Nucleus accumbens (tissue), 56 donors: ENCODE data around the gene GBA3.

Source experiments
- DNase-seq, 56 donors: peaks; one replicate each; lab custom pipeline; 2025; lab: John Stamatoyannopoulos, UW

The GBA3 gene

GRCh38 chr4:22692736-22693135 is at the start of gene GBA3:
TSS of gene GBA3 (plus strand) at chr4:22692937.
- DNase-seq: no peak

DNA sequence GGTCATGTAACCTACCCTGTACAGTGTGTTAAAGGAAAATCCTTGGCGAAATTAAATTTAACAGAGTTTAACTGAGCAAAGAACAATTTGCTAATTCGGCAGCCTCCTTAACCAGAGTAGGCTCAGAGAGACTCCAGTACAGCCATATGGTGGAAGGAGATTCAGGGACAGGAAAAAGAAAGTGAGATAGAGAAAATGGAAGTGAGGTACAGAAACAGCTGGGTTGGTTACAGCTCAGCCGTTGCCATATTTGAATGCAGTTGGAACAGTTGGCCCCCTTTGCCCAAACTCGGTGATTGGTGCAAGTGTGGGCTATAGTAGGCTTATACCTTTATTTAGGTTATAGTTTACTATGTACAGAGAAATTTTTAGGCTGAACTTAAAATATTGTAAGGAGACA is 48.8 kb upstream of the GBA3 start:
- DNase-seq: no peak

DNA sequence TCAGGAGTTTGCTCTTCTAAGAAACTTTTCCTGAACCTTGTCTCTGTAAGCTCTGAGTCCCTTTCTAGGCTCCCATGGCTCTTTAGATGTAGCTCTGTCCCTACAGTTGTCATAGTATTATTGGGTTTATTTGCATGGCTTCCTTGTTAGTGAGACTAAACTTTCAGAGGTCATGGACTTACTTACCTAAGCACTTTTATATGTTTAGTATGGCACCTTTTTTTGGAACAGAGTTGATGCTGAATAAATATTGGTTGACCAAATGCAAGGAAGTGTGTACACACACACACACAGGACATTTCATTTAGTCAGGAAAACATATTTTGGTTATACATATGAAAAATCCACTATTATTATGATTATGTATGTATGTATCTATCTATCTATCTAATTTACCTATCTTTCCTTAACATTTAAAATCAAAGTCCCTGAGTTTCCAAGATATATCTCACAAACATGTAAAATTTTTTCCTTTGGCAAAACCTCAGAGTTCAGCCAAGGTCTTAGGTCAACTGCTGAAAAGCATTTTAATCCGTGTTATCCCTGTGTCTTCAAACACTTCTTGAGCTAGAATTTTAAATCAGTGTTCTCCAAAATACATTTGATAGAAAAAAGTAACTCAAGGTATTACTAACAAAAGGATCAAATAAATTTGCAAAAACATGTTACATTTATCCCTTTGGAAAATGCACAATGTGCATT is 47.1 kb upstream of the GBA3 start:
- DNase-seq: no peak

DNA sequence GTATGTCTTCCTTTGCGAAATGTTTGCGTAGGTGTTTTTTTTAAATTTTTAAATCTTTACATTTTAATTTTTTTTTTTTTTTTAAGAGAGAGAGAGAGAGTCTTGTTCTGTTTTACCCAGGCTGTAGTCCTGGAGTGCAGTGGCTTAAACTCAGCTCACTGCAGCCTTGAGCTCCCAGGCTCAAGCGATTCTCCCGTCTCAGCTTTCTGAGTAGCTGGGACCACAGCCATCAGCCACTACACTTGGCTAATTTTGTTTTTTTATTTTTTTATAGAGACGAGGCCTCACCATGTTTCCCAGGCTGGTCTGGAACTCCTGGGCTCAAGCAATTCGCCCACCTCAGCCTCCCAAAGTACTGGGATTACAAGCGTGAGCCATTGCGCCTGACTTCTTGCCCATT is 43.7 kb upstream of the GBA3 start:
- DNase-seq: no peak

GRCh38 chr4:22650771-22651170 is 42.0 kb upstream of the GBA3 start:
- DNase-seq: no peak

GRCh38 chr4:22653752-22654151 is 39.0 kb upstream of the GBA3 start:
- DNase-seq: no peak

DNA sequence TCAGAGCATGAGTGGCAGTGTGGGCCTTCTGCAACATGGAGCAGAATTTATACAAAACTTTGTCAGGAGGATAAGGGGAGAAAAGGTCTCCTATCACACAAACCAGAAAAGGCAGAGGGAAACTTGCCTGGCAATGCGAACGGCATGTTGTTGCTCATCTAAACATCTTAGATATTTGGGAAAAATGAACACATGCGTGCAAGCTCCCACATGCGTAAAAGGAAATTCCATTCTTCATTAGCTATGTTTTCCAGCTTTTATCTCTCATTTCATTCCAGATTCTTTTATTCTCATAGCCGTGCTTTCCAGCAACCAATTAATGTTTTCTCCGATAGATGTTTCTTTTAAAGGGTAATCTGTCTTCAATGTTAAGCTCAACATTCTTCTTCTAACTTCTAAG is 31.3 kb upstream of the GBA3 start:
- no peak for DNase-seq

GRCh38 chr4:22667332-22667940 is 25.3 kb upstream of the GBA3 start:
- DNase-seq: no peak

GRCh38 chr4:22668301-22668700 is 24.4 kb upstream of the GBA3 start:
- DNase-seq: no peak

- no peak for DNase-seq
Measured at GRCh38 chr4:22668702-22669101, 24.0 kb upstream of the GBA3 start.

DNA sequence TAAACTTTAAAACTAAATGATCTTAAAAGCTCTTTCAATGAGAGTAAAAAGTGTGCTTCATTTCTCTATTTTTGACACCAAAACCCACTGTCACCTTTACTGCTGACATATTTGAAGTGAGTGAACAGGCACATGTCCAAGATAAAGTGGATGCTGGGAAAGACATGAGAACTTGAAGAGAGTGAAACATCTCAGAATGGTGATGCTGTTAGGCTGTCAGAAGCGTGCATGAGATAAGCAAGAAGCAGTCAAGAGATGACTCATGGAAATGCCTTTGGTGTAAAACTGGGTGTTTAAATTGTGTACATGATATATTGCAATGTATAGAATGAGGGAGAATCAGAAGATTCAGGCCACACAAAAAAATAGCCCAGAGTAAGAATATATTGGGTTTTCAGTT is 21.8 kb upstream of the GBA3 start:
- DNase-seq: no peak

GRCh38 chr4:22672519-22672918 is 20.2 kb upstream of the GBA3 start:
- DNase-seq: no peak

- no peak for DNase-seq
Measured at GRCh38 chr4:22672944-22673343, 19.8 kb upstream of the GBA3 start.

DNA sequence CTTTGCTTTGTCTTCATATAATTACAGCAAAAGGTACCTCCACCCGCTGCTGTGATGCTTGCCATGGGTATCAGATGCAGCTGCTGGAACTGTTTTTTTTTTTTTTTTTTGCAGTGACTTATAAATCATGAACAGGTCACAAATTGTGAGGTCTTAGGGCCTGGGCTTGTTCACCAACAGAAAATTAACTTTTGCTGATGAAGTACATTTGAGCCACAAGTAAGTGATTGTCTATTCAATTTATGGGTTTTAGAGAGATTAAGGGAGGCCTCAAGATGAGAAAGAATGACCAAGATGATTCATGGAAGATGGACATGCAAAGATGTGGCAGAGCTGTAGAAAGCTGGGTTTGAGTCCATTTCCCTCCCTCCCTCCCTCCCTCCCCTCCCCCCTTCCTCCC is 18.0 kb upstream of the GBA3 start:
- DNase-seq: no peak

GRCh38 chr4:22676063-22676462 is 16.7 kb upstream of the GBA3 start:
- DNase-seq: no peak

- no peak for DNase-seq
Measured at GRCh38 chr4:22677780-22678179, 15.0 kb upstream of the GBA3 start.

DNA sequence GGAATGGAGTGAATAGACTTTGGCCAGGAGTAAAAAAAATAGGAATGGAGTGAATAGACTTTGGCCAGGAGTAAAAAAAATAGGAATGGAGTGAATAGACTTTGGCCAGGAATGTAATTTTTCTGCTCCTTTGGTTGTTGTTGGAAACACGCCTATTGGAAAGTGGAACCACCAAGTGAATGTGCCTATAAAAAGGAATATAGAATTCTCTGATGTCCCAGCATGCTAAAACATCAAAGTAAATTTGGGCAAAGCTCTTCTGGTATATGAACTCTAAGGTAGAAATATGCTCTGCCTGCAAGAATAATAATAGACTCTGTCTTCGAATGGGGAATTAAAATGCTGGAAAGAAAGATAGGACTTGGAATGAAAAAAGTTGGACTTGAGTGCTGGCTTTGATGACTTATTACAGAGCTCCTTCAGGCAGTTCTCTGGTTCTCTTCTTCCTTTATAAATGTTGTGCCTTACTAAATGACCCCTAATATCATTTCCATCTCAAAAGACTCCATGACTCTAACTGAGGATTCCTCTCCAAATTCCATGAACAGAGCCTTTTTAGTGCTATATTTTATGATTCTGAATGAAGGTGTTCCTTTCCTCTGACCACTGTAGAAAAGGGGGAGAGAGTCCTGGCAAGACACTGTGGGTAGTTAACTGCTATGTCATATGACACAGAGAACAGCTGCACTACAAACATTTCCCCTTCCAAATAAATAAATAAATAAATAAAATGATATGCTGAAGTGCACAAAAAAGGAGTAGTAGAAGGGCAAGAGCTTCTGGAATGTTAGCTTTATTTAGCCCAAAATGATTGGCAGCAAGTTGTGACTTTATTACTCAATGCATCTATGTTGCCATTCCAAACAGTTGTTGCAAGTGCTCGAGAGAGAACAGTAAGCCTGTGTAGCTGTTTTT is 13.5 kb upstream of the GBA3 start:
- no peak for DNase-seq

GRCh38 chr4:22680065-22680642 is 12.6 kb upstream of the GBA3 start:
- no peak for DNase-seq

- DNase-seq: no peak
Measured at GRCh38 chr4:22683726-22684125, 9.0 kb upstream of the GBA3 start.

GRCh38 chr4:22686141-22686540 is 6.6 kb upstream of the GBA3 start:
- DNase-seq: no peak

- no peak for DNase-seq
Measured at GRCh38 chr4:22688236-22688635, 4.5 kb upstream of the GBA3 start.
